GM19324 (cell line): ENCODE data around the gene CUL4A.

ENCODE experiments used
- ATAC-seq: cut with Tn5 transposase; IDR thresholded peaks from one replicate; pipeline ENCODE4 v1.9.1; 2021; ENCODE audit warnings: mild to moderate bottlenecking, moderate library complexity; ENCODE audit not compliant: unreplicated experiment, low FRiP score

The CUL4A gene

GRCh38 chr13:113178896-113179167, 30.6 kb upstream of the CUL4A start:
- ATAC-seq = no peak

- ATAC-seq = no peak
These were observed 29.8 kb upstream of the CUL4A start for GRCh38 chr13:113179374-113180230.

GRCh38 chr13:113182046-113182445, 27.4 kb upstream of the CUL4A start:
- ATAC-seq = no peak

GRCh38 chr13:113183450-113184129, 25.8 kb upstream of the CUL4A start:
- ATAC-seq = no peak

GRCh38 chr13:113184568-113185440, 24.6 kb upstream of the CUL4A start:
- no peak for ATAC-seq

GRCh38 chr13:113186061-113186900, 23.1 kb upstream of the CUL4A start:
- ATAC-seq = peak; percentile 71

- ATAC-seq = no peak
These were observed 22.1 kb upstream of the CUL4A start for GRCh38 chr13:113187263-113187669.

GRCh38 chr13:113187883-113188665, 21.3 kb upstream of the CUL4A start:
- ATAC-seq = no peak

- ATAC-seq = no peak
These were observed 19.2 kb upstream of the CUL4A start for GRCh38 chr13:113190181-113190580.

- ATAC-seq = no peak
These were observed 17.1 kb upstream of the CUL4A start for GRCh38 chr13:113192279-113192678.

- no peak for ATAC-seq
These were observed 16.5 kb upstream of the CUL4A start for GRCh38 chr13:113192902-113193301.

GRCh38 chr13:113195360-113195759, 14.1 kb upstream of the CUL4A start:
- ATAC-seq = no peak

GRCh38 chr13:113196970-113197737, 12.3 kb upstream of the CUL4A start:
- ATAC-seq = no peak

GRCh38 chr13:113201815-113202214, 7.6 kb upstream of the CUL4A start:
- ATAC-seq = no peak

GRCh38 chr13:113202912-113203311, 6.5 kb upstream of the CUL4A start:
- ATAC-seq = no peak

- ATAC-seq = no peak
These were observed 5.7 kb upstream of the CUL4A start for GRCh38 chr13:113203507-113204377.

- no peak for ATAC-seq
These were observed 5.1 kb upstream of the CUL4A start for GRCh38 chr13:113204378-113204734.

GRCh38 chr13:113205428-113205931, 3.9 kb upstream of the CUL4A start:
- no peak for ATAC-seq
